IMR-90 (cell line): ENCODE measurements around the gene GOLGA1. TPM values are rescaled to one million over a fixed set of nuclear protein-coding genes. Genes with fewer than 3 reads are reported as not detected.

Experiments
- ATAC-seq: fragments of 200-7000 bp; cut with Tn5 transposase; 2 replicates; pipeline ENCODE4 v1.9.1; 2020; ENCODE audit warnings: low read depth, mild to moderate bottlenecking, moderate library complexity
- BruUV-seq: library from RNA; stranded (reverse); fragments of 400-500 nt; replicated peaks from 2 replicates; lab custom pipeline; 2021; lab: Mats Ljungman, UMichigan
- CTCF ChIA-PET: fragments of 300-600 bp; formaldehyde crosslinking; extraction: SDS; loops from one replicate; lab custom pipeline; 2021; ENCODE audit warnings: antibody characterized with exemption; lab: Yijun Ruan, JAX
- POLR2A ChIA-PET: fragments of 300-600 bp; sonication (Branson Sonifier 250); formaldehyde crosslinking; loops from one replicate; lab custom pipeline; 2022; ENCODE audit warnings: antibody characterized with exemption; ENCODE audit not compliant: unreplicated experiment; lab: Charles Lee
- DNase-seq: peaks from one replicate; pipeline ENCODE4 v3.0.0; 2013
- H2AFZ ChIP-seq: replicated peaks from 2 replicates; pipeline ENCODE3; 2013; ENCODE audit warnings: low read length, mild to moderate bottlenecking; ENCODE audit not compliant: poor library complexity
- H2AK5ac ChIP-seq: 2 replicates; pipeline ENCODE4 v1.6.1; 2013; ENCODE audit warnings: low read depth, low read length, inconsistent platforms
- H2AK9ac ChIP-seq: replicated peaks from 2 replicates; pipeline ENCODE3; 2013; ENCODE audit warnings: mild to moderate bottlenecking, low read depth, low read length, moderate library complexity; ENCODE audit not compliant: poor library complexity
- H2BK120ac ChIP-seq: 2 replicates; pipeline ENCODE4 v1.6.1; 2013; ENCODE audit warnings: low read depth, low read length, inconsistent platforms
- H2BK15ac ChIP-seq: 3 replicates; pipeline ENCODE4 v1.6.1; 2013; ENCODE audit warnings: low read depth, low read length, inconsistent platforms
- H2BK20ac ChIP-seq: 2 replicates; pipeline ENCODE4 v1.6.1; 2013; ENCODE audit warnings: low read depth, mild to moderate bottlenecking, inconsistent platforms, low read length, moderate library complexity
- H2BK5ac ChIP-seq: 2 replicates; pipeline ENCODE4 v1.6.1; 2013; ENCODE audit warnings: mild to moderate bottlenecking, low read depth, low read length, inconsistent platforms; ENCODE audit not compliant: poor library complexity, severe bottlenecking
- H3K14ac ChIP-seq: replicated peaks from 2 replicates; pipeline ENCODE4 v1.6.1; 2013; ENCODE audit warnings: low read depth, low read length, inconsistent platforms
- H3K18ac ChIP-seq: 2 replicates; pipeline ENCODE4 v1.6.1; 2013; ENCODE audit warnings: low read depth, low read length, control low read depth
- H3K23ac ChIP-seq: 2 replicates; pipeline ENCODE4 v1.6.1; 2013; ENCODE audit warnings: low read depth, low read length, inconsistent platforms
- H3K27ac ChIP-seq: 2 replicates; pipeline ENCODE4 v1.5.1; 2013; ENCODE audit warnings: mild to moderate bottlenecking, control low read depth, low read length; ENCODE audit not compliant: insufficient read depth
- H3K27me3 ChIP-seq: 2 replicates; pipeline ENCODE4 v1.6.1; 2013; ENCODE audit warnings: low read length; ENCODE audit not compliant: control insufficient read depth, insufficient read depth
- H3K36me3 ChIP-seq: 2 replicates; pipeline ENCODE4 v1.6.1; 2013; ENCODE audit warnings: low read length, mixed read lengths; ENCODE audit not compliant: control insufficient read depth, insufficient read depth
- H3K4ac ChIP-seq: 2 replicates; pipeline ENCODE4 v1.6.1; 2013; ENCODE audit warnings: low read depth, low read length, inconsistent platforms
- H3K4me1 ChIP-seq: 2 replicates; pipeline ENCODE4 v1.6.1; 2013; ENCODE audit warnings: low read length, mixed read lengths; ENCODE audit not compliant: control insufficient read depth, insufficient read depth
- H3K4me2 ChIP-seq: 2 replicates; pipeline ENCODE4 v1.6.1; 2013; ENCODE audit warnings: low read depth, mild to moderate bottlenecking, control low read depth, low read length, moderate library complexity
- H3K4me3 ChIP-seq: 2 replicates; pipeline ENCODE4 v1.5.1; 2013; ENCODE audit warnings: low read depth, mild to moderate bottlenecking, control low read depth, low read length, moderate library complexity; ENCODE audit not compliant: insufficient read depth
- H3K56ac ChIP-seq: 2 replicates; pipeline ENCODE4 v1.6.1; 2013; ENCODE audit warnings: low read length, inconsistent platforms; ENCODE audit not compliant: insufficient read depth; ENCODE audit errors: extremely low read depth
- H3K79me1 ChIP-seq, 2 experiments: 2 replicates each; pipeline ENCODE4 v1.6.1; 2013; ENCODE audit warnings: low read length in 2 of 2, inconsistent platforms in 1 of 2, low read depth in 1 of 2
- H3K9ac ChIP-seq: 2 replicates; pipeline ENCODE4 v1.6.1; 2013; ENCODE audit warnings: low read depth, low read length, control low read depth
- H3K9me1 ChIP-seq: 2 replicates; pipeline ENCODE4 v1.6.1; 2013; ENCODE audit warnings: low read length, inconsistent platforms; ENCODE audit not compliant: insufficient read depth
- H3K9me3 ChIP-seq: 2 replicates; pipeline ENCODE4 v1.6.1; 2013; ENCODE audit warnings: low read length; ENCODE audit not compliant: control insufficient read depth, insufficient read depth
- H4K20me1 ChIP-seq: 2 replicates; pipeline ENCODE4 v1.6.1; 2013; ENCODE audit warnings: low read length, inconsistent platforms; ENCODE audit not compliant: insufficient read depth
- H4K5ac ChIP-seq: 2 replicates; pipeline ENCODE4 v1.6.1; 2013; ENCODE audit warnings: mild to moderate bottlenecking, low read depth, low read length, control low read depth
- H4K8ac ChIP-seq, 2 experiments: 2 replicates each; pipeline ENCODE4 v1.6.1; 2013; ENCODE audit warnings: low read depth in 2 of 2, low read length in 2 of 2, control low read depth in 1 of 2, inconsistent platforms in 1 of 2
- H4K91ac ChIP-seq: 2 replicates; pipeline ENCODE4 v1.6.1; 2013; ENCODE audit warnings: low read depth, low read length, inconsistent platforms; ENCODE audit not compliant: insufficient read depth
- BHLHE40 ChIP-seq: fragments of 150-350 bp; IDR thresholded peaks from 2 replicates; pipeline ENCODE4 v1.6.1; 2016; ENCODE audit warnings: mild to moderate bottlenecking, low read depth, low read length
- CEBPB ChIP-seq: IDR thresholded peaks from 2 replicates; pipeline ENCODE4 v1.6.1; 2012; ENCODE audit warnings: low read depth, low read length, improper control_type of control experiment
- CHD1 ChIP-seq: IDR thresholded peaks from 2 replicates; pipeline ENCODE4 v1.6.1; 2012; ENCODE audit warnings: low read depth, low read length, improper control_type of control experiment
- FOS ChIP-seq: fragments of 150-350 bp; IDR thresholded peaks from 2 replicates; pipeline ENCODE4 v1.6.1; 2016; ENCODE audit warnings: low read depth, low read length
- MAFK ChIP-seq: IDR thresholded peaks from 2 replicates; pipeline ENCODE4 v1.6.1; 2012; ENCODE audit warnings: low read depth, low read length, improper control_type of control experiment
- MAZ ChIP-seq: IDR thresholded peaks from 2 replicates; pipeline ENCODE4 v1.6.1; 2012; ENCODE audit warnings: low read depth, mild to moderate bottlenecking, low read length, improper control_type of control experiment, moderate library complexity, borderline replicate concordance
- MXI1 ChIP-seq: IDR thresholded peaks from 2 replicates; pipeline ENCODE4 v1.6.1; 2012; ENCODE audit warnings: low read depth, mild to moderate bottlenecking, low read length, moderate library complexity, borderline replicate concordance
- NFE2L2 ChIP-seq: fragments of 150-350 bp; IDR thresholded peaks from 2 replicates; pipeline ENCODE4 v1.6.1; 2016; ENCODE audit warnings: low read depth, mild to moderate bottlenecking, low read length
- POLR2A ChIP-seq: IDR thresholded peaks from 2 replicates; pipeline ENCODE4 v1.6.1; 2012; ENCODE audit warnings: mild to moderate bottlenecking, low read depth, low read length
- RAD21 ChIP-seq: IDR thresholded peaks from 2 replicates; pipeline ENCODE4 v1.6.1; 2012; ENCODE audit warnings: low read length, improper control_type of control experiment
- RCOR1 ChIP-seq: IDR thresholded peaks from 2 replicates; pipeline ENCODE4 v1.6.1; 2012; ENCODE audit warnings: mild to moderate bottlenecking, low read length, improper control_type of control experiment; ENCODE audit not compliant: insufficient replicate concordance
- RFX5 ChIP-seq: IDR thresholded peaks from 2 replicates; pipeline ENCODE4 v1.8.0; 2012; ENCODE audit warnings: low read depth, mild to moderate bottlenecking, low read length, moderate library complexity
- SMC3 ChIP-seq: fragments of 150-350 bp; IDR thresholded peaks from 2 replicates; pipeline ENCODE4 v1.6.1; 2016; ENCODE audit warnings: low read depth, mild to moderate bottlenecking, antibody characterized with exemption, low read length, moderate library complexity
- WGBS, 2 experiments: methylation state at CpG; one replicate each; pipeline versions ENCODE4 v1.1.5 to v1.1.7; 2013; ENCODE audit warnings: missing lambda C conversion rate in 2 of 2; ENCODE audit not compliant: insufficient read length in 1 of 2; ENCODE audit errors: extremely low coverage in 2 of 2; 5-methylcytosine and 5-hydroxymethylcytosine counted together
- dilution Hi-C: fragments of 300-500 bp; cut with HindIII; formaldehyde crosslinking; loops from one replicate; pipeline ENCODE4 v1.14.3; 2018; ENCODE audit warnings: low sequenced_read_pairs; ENCODE audit not compliant: unreplicated experiment
- in situ Hi-C: fragments of 300-500 bp; cut with MboI; formaldehyde crosslinking; loops from 3 replicates; pipeline ENCODE4 v1.14.3; 2019; ENCODE audit warnings: low sequenced_read_pairs, inconsistent platforms, mixed read lengths
- intact Hi-C: fragments of 100-400 bp; cut with micrococcal nuclease; formaldehyde crosslinking; loops from 2 replicates; pipeline ENCODE4 v1.10.0; 2022
- polyA plus RNA-seq, 3 experiments: library from polyadenylated mRNA; depleted of rRNA; stranded (reverse); fragments of >200 nt; gene quantifications; 2 replicates each; pipeline ENCODE4 v1.2.3, GENCODE V29; 2012; ENCODE audit warnings: low replicate concordance in 1 of 3
- total RNA-seq: library from RNA; depleted of rRNA; stranded (reverse); fragments of >200 nt; gene quantifications from 2 replicates; pipeline ENCODE4 v1.2.3, GENCODE V29; 2012
- TF ChIP-seq, protein P1 (sequence below): fragments of 150-350 bp; IDR thresholded peaks from 2 replicates; pipeline ENCODE4 v1.6.1; 2016; ENCODE audit warnings: low read depth, mild to moderate bottlenecking, low read length, moderate library complexity, borderline replicate concordance
- TF ChIP-seq, protein P2 (sequence below): conservative IDR thresholded peaks from 2 replicates; pipeline ENCODE4 v1.5.1; 2012; ENCODE audit warnings: mild to moderate bottlenecking, low read depth, low read length, improper control_type of control experiment
- TF ChIP-seq, protein P3 (sequence below): fragments of 150-350 bp; IDR thresholded peaks from 2 replicates; pipeline ENCODE4 v1.6.1; 2017; ENCODE audit warnings: mild to moderate bottlenecking, antibody characterized with exemption, low read length, low read depth

The GOLGA1 gene
- total and polyA plus RNA-seq, 2 of the 4 experiments (the other 2 are of a cell fraction): 10.6 to 12.7 TPM

DNA sequence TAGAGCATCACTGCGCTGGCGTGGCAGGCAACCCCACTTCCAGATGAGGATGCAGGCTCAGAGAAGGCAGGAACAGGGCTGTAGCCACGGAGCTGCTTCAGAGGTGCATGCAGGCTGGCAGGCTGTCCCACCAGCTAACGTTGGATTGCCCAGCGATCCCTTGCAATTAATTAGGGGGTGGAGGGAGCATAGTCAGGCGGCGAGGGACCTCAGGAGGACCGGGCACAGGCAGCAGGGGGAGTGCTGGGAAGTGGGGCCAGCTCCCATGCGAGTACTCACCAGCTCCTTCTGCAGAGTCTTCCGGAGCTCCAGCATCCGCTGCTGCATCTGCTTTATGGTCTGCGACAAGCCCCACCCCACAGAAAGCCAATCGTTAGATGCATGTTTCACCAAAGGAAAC is 58.7 kb downstream of the GOLGA1 start:
- Histone ChIP-seq H2AK9ac (no peak overlapping the region), H2BK15ac (no peak overlapping the region), H3K9me3 (no peaks in the 10 kb centered on the region), H3K56ac (no peak overlapping the region), H2BK5ac (no peak overlapping the region), H4K91ac (no peak overlapping the region), H2AFZ (no peak overlapping the region), H3K27ac (no peak overlapping the region), H3K4me3 (no peak overlapping the region), H3K27me3 (no peaks in the 10 kb centered on the region), H3K4me1 (peaks cover 2% of the 10 kb centered on the region; the same call in 1 of the 2 replicates), H3K9me1 (peaks cover 3% of the 10 kb centered on the region; the same call in 1 of the 2 replicates), H3K36me3 (peaks cover 58% of the 10 kb centered on the region), H3K14ac (no peak overlapping the region), H3K4me2 (no peak overlapping the region), H4K8ac (no peak overlapping the region), H3K4ac (no peak overlapping the region), H2AK5ac (no peak overlapping the region), H2BK20ac (no peak overlapping the region), H3K79me1 (peaks cover under 1 to 2% of the 10 kb centered on the region in 2 experiments; a peak in 3 of 4 replicates), H2BK120ac (no peak overlapping the region), H3K23ac (no peak overlapping the region), H4K5ac (no peak overlapping the region), H3K9ac (no peak overlapping the region), H4K20me1 (peaks cover 7% of the 10 kb centered on the region), H3K18ac (no peak overlapping the region)
- intact Hi-C loops (no loop called here), in situ Hi-C loops (no loop called here), dilution Hi-C loops (no loop called here)
- POLR2A ChIA-PET: no interaction called here
- TF ChIP-seq CEBPB: no peak
- TF ChIP-seq SMC3: no peak
- no peak for TF ChIP-seq MAZ
- TF ChIP-seq, protein P1, sequence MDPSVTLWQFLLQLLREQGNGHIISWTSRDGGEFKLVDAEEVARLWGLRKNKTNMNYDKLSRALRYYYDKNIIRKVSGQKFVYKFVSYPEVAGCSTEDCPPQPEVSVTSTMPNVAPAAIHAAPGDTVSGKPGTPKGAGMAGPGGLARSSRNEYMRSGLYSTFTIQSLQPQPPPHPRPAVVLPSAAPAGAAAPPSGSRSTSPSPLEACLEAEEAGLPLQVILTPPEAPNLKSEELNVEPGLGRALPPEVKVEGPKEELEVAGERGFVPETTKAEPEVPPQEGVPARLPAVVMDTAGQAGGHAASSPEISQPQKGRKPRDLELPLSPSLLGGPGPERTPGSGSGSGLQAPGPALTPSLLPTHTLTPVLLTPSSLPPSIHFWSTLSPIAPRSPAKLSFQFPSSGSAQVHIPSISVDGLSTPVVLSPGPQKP: no peak
- no peak for TF ChIP-seq MAFK
- TF ChIP-seq, protein P2, sequence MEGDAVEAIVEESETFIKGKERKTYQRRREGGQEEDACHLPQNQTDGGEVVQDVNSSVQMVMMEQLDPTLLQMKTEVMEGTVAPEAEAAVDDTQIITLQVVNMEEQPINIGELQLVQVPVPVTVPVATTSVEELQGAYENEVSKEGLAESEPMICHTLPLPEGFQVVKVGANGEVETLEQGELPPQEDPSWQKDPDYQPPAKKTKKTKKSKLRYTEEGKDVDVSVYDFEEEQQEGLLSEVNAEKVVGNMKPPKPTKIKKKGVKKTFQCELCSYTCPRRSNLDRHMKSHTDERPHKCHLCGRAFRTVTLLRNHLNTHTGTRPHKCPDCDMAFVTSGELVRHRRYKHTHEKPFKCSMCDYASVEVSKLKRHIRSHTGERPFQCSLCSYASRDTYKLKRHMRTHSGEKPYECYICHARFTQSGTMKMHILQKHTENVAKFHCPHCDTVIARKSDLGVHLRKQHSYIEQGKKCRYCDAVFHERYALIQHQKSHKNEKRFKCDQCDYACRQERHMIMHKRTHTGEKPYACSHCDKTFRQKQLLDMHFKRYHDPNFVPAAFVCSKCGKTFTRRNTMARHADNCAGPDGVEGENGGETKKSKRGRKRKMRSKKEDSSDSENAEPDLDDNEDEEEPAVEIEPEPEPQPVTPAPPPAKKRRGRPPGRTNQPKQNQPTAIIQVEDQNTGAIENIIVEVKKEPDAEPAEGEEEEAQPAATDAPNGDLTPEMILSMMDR: no peak
- no peak for TF ChIP-seq RCOR1
- TF ChIP-seq POLR2A: no peak
- no peak for TF ChIP-seq CHD1
- TF ChIP-seq RAD21: no peak
- no peak for TF ChIP-seq NFE2L2
- TF ChIP-seq, protein P3, sequence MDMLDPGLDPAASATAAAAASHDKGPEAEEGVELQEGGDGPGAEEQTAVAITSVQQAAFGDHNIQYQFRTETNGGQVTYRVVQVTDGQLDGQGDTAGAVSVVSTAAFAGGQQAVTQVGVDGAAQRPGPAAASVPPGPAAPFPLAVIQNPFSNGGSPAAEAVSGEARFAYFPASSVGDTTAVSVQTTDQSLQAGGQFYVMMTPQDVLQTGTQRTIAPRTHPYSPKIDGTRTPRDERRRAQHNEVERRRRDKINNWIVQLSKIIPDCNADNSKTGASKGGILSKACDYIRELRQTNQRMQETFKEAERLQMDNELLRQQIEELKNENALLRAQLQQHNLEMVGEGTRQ: no peak
- no peak for TF ChIP-seq MXI1
- TF ChIP-seq RFX5: no peak
- no peak for TF ChIP-seq BHLHE40
- TF ChIP-seq FOS: no peak
- ATAC-seq (no peak), DNase-seq (no peak)
- BruUV-seq: no TSS peak
- CTCF ChIA-PET: no interaction called here
- WGBS, 2 experiments: 66% methylated on average over 8 of the region's 13 CpGs; no CpG with 5 or more reads in 1 of the 2 experiments
